ENCODE results near the gene ZDHHC14.

DNA sequence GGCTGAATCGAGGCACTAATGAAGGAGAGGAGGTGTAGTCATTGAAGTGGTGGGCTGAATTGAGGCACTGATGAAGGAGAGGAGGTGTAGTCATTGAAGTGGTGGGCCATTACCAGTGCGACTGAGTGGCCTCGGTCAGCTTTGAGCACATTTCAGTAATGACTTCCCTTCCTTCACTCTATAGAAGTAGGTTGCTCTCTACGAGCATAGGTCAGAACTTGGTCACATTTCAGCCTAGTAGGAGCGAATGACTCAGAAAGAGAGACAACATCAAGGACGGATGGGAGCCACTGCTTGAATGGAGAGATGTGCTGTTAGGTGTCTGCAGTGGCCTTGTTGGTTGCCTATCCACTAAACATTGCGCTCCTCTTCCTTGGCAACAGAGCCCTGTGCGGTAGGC, 39.5 kb downstream of the ZDHHC14 start:
- TF ChIP-seq POLR2A (IDR thresholded peaks at IDR 0.05; ENCODE audit: low read depth) (no peak), CTCF (IDR thresholded peaks at IDR 0.05) (no peak), POLR2AphosphoS5 (IDR thresholded peaks at IDR 0.05) (no peak)
